IMR-90 (cell line): ENCODE measurements around the gene PITPNM2. TPM values are rescaled to one million over a fixed set of nuclear protein-coding genes. Genes with fewer than 3 reads are reported as not detected.

Experiments
- ATAC-seq: fragments of 200-7000 bp; cut with Tn5 transposase; 2 replicates; pipeline ENCODE4 v1.9.1; 2020; ENCODE audit warnings: low read depth, mild to moderate bottlenecking, moderate library complexity
- BruUV-seq: library from RNA; stranded (reverse); fragments of 400-500 nt; replicated peaks from 2 replicates; lab custom pipeline; 2021; lab: Mats Ljungman, UMichigan
- CTCF ChIA-PET: fragments of 300-600 bp; formaldehyde crosslinking; extraction: SDS; loops from one replicate; lab custom pipeline; 2021; ENCODE audit warnings: antibody characterized with exemption; lab: Yijun Ruan, JAX
- POLR2A ChIA-PET: fragments of 300-600 bp; sonication (Branson Sonifier 250); formaldehyde crosslinking; loops from one replicate; lab custom pipeline; 2022; ENCODE audit warnings: antibody characterized with exemption; ENCODE audit not compliant: unreplicated experiment; lab: Charles Lee
- DNase-seq: peaks from one replicate; pipeline ENCODE4 v3.0.0; 2013
- H2AFZ ChIP-seq: replicated peaks from 2 replicates; pipeline ENCODE3; 2013; ENCODE audit warnings: low read length, mild to moderate bottlenecking; ENCODE audit not compliant: poor library complexity
- H2AK5ac ChIP-seq: 2 replicates; pipeline ENCODE4 v1.6.1; 2013; ENCODE audit warnings: low read depth, low read length, inconsistent platforms
- H2AK9ac ChIP-seq: replicated peaks from 2 replicates; pipeline ENCODE3; 2013; ENCODE audit warnings: mild to moderate bottlenecking, low read depth, low read length, moderate library complexity; ENCODE audit not compliant: poor library complexity
- H2BK120ac ChIP-seq: 2 replicates; pipeline ENCODE4 v1.6.1; 2013; ENCODE audit warnings: low read depth, low read length, inconsistent platforms
- H2BK15ac ChIP-seq: 3 replicates; pipeline ENCODE4 v1.6.1; 2013; ENCODE audit warnings: low read depth, low read length, inconsistent platforms
- H2BK20ac ChIP-seq: 2 replicates; pipeline ENCODE4 v1.6.1; 2013; ENCODE audit warnings: low read depth, mild to moderate bottlenecking, inconsistent platforms, low read length, moderate library complexity
- H2BK5ac ChIP-seq: 2 replicates; pipeline ENCODE4 v1.6.1; 2013; ENCODE audit warnings: mild to moderate bottlenecking, low read depth, low read length, inconsistent platforms; ENCODE audit not compliant: poor library complexity, severe bottlenecking
- H3K14ac ChIP-seq: replicated peaks from 2 replicates; pipeline ENCODE4 v1.6.1; 2013; ENCODE audit warnings: low read depth, low read length, inconsistent platforms
- H3K18ac ChIP-seq: 2 replicates; pipeline ENCODE4 v1.6.1; 2013; ENCODE audit warnings: low read depth, low read length, control low read depth
- H3K23ac ChIP-seq: 2 replicates; pipeline ENCODE4 v1.6.1; 2013; ENCODE audit warnings: low read depth, low read length, inconsistent platforms
- H3K27ac ChIP-seq: 2 replicates; pipeline ENCODE4 v1.5.1; 2013; ENCODE audit warnings: mild to moderate bottlenecking, control low read depth, low read length; ENCODE audit not compliant: insufficient read depth
- H3K27me3 ChIP-seq: 2 replicates; pipeline ENCODE4 v1.6.1; 2013; ENCODE audit warnings: low read length; ENCODE audit not compliant: control insufficient read depth, insufficient read depth
- H3K36me3 ChIP-seq: 2 replicates; pipeline ENCODE4 v1.6.1; 2013; ENCODE audit warnings: low read length, mixed read lengths; ENCODE audit not compliant: control insufficient read depth, insufficient read depth
- H3K4ac ChIP-seq: 2 replicates; pipeline ENCODE4 v1.6.1; 2013; ENCODE audit warnings: low read depth, low read length, inconsistent platforms
- H3K4me1 ChIP-seq: 2 replicates; pipeline ENCODE4 v1.6.1; 2013; ENCODE audit warnings: low read length, mixed read lengths; ENCODE audit not compliant: control insufficient read depth, insufficient read depth
- H3K4me2 ChIP-seq: 2 replicates; pipeline ENCODE4 v1.6.1; 2013; ENCODE audit warnings: low read depth, mild to moderate bottlenecking, control low read depth, low read length, moderate library complexity
- H3K4me3 ChIP-seq: 2 replicates; pipeline ENCODE4 v1.5.1; 2013; ENCODE audit warnings: low read depth, mild to moderate bottlenecking, control low read depth, low read length, moderate library complexity; ENCODE audit not compliant: insufficient read depth
- H3K56ac ChIP-seq: 2 replicates; pipeline ENCODE4 v1.6.1; 2013; ENCODE audit warnings: low read length, inconsistent platforms; ENCODE audit not compliant: insufficient read depth; ENCODE audit errors: extremely low read depth
- H3K79me1 ChIP-seq, 2 experiments: 2 replicates each; pipeline ENCODE4 v1.6.1; 2013; ENCODE audit warnings: low read length in 2 of 2, inconsistent platforms in 1 of 2, low read depth in 1 of 2
- H3K9ac ChIP-seq: 2 replicates; pipeline ENCODE4 v1.6.1; 2013; ENCODE audit warnings: low read depth, low read length, control low read depth
- H3K9me1 ChIP-seq: 2 replicates; pipeline ENCODE4 v1.6.1; 2013; ENCODE audit warnings: low read length, inconsistent platforms; ENCODE audit not compliant: insufficient read depth
- H3K9me3 ChIP-seq: 2 replicates; pipeline ENCODE4 v1.6.1; 2013; ENCODE audit warnings: low read length; ENCODE audit not compliant: control insufficient read depth, insufficient read depth
- H4K20me1 ChIP-seq: 2 replicates; pipeline ENCODE4 v1.6.1; 2013; ENCODE audit warnings: low read length, inconsistent platforms; ENCODE audit not compliant: insufficient read depth
- H4K5ac ChIP-seq: 2 replicates; pipeline ENCODE4 v1.6.1; 2013; ENCODE audit warnings: mild to moderate bottlenecking, low read depth, low read length, control low read depth
- H4K8ac ChIP-seq, 2 experiments: 2 replicates each; pipeline ENCODE4 v1.6.1; 2013; ENCODE audit warnings: low read depth in 2 of 2, low read length in 2 of 2, control low read depth in 1 of 2, inconsistent platforms in 1 of 2
- H4K91ac ChIP-seq: 2 replicates; pipeline ENCODE4 v1.6.1; 2013; ENCODE audit warnings: low read depth, low read length, inconsistent platforms; ENCODE audit not compliant: insufficient read depth
- BHLHE40 ChIP-seq: fragments of 150-350 bp; IDR thresholded peaks from 2 replicates; pipeline ENCODE4 v1.6.1; 2016; ENCODE audit warnings: mild to moderate bottlenecking, low read depth, low read length
- NFE2L2 ChIP-seq: fragments of 150-350 bp; IDR thresholded peaks from 2 replicates; pipeline ENCODE4 v1.6.1; 2016; ENCODE audit warnings: low read depth, mild to moderate bottlenecking, low read length
- RCOR1 ChIP-seq: IDR thresholded peaks from 2 replicates; pipeline ENCODE4 v1.6.1; 2012; ENCODE audit warnings: mild to moderate bottlenecking, low read length, improper control_type of control experiment; ENCODE audit not compliant: insufficient replicate concordance
- SMC3 ChIP-seq: fragments of 150-350 bp; IDR thresholded peaks from 2 replicates; pipeline ENCODE4 v1.6.1; 2016; ENCODE audit warnings: low read depth, mild to moderate bottlenecking, antibody characterized with exemption, low read length, moderate library complexity
- WGBS, 2 experiments: methylation state at CpG; one replicate each; pipeline versions ENCODE4 v1.1.5 to v1.1.7; 2013; ENCODE audit warnings: missing lambda C conversion rate in 2 of 2; ENCODE audit not compliant: insufficient read length in 1 of 2; ENCODE audit errors: extremely low coverage in 2 of 2; 5-methylcytosine and 5-hydroxymethylcytosine counted together
- dilution Hi-C: fragments of 300-500 bp; cut with HindIII; formaldehyde crosslinking; loops from one replicate; pipeline ENCODE4 v1.14.3; 2018; ENCODE audit warnings: low sequenced_read_pairs; ENCODE audit not compliant: unreplicated experiment
- in situ Hi-C: fragments of 300-500 bp; cut with MboI; formaldehyde crosslinking; loops from 3 replicates; pipeline ENCODE4 v1.14.3; 2019; ENCODE audit warnings: low sequenced_read_pairs, inconsistent platforms, mixed read lengths
- intact Hi-C: fragments of 100-400 bp; cut with micrococcal nuclease; formaldehyde crosslinking; loops from 2 replicates; pipeline ENCODE4 v1.10.0; 2022
- polyA plus RNA-seq, 3 experiments: library from polyadenylated mRNA; depleted of rRNA; stranded (reverse); fragments of >200 nt; gene quantifications; 2 replicates each; pipeline ENCODE4 v1.2.3, GENCODE V29; 2012; ENCODE audit warnings: low replicate concordance in 1 of 3
- total RNA-seq: library from RNA; depleted of rRNA; stranded (reverse); fragments of >200 nt; gene quantifications from 2 replicates; pipeline ENCODE4 v1.2.3, GENCODE V29; 2012
- TF ChIP-seq, protein P1 (sequence below): conservative IDR thresholded peaks from 2 replicates; pipeline ENCODE4 v1.5.1; 2012; ENCODE audit warnings: mild to moderate bottlenecking, low read depth, low read length, improper control_type of control experiment
- TF ChIP-seq, protein P2 (sequence below): fragments of 150-350 bp; IDR thresholded peaks from 2 replicates; pipeline ENCODE4 v1.6.1; 2016; ENCODE audit warnings: low read depth, mild to moderate bottlenecking, low read length, moderate library complexity, borderline replicate concordance
- TF ChIP-seq, protein P3 (sequence below): fragments of 150-350 bp; IDR thresholded peaks from 2 replicates; pipeline ENCODE4 v1.6.1; 2017; ENCODE audit warnings: mild to moderate bottlenecking, antibody characterized with exemption, low read length, low read depth

Gene PITPNM2
- total and polyA plus RNA-seq, 2 of the 4 experiments (the other 2 are of a cell fraction): 1.6 to 3.0 TPM

DNA sequence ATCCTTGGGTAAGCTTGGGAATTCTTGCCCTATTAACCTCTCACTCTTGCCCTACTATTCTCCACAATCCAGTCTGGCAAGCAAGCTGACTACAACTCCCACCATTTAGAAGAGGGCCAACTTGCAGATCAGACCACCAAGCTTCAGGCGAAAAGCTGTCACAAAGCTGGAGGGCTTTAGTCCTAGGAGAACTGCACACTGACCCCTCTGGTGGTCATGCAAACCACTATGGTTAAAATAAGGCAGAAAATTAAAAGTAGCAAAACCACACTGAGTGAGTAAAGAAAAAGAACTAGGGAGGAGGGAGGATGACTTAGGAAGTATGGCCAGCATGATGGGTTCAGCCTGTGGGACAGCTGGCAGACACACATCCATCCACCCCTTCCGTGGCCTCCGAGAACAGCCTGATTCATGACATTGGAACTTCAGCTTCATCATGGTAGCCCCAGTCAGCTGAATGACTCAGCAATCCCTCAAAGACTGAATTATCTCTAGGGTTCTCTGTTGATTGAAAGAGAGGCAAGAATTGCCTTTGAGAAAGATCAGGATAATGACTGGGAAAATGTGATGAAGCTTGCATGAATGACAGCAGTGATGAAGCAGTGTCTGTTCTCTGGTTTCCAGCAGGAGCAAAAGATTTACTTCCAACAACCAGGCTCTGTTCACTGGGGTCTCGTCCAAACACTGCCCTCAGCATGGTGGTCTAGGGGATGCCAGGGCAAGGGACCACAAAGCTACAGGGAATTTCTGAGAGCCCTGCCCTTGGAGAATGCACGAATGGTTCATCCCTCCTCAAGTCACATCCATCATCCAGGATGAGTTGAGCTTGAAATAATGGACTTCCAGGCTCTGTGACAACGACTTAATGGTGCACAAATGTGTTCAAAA is 24.4 kb downstream of the PITPNM2 start (continued):
- TF ChIP-seq, protein P1, sequence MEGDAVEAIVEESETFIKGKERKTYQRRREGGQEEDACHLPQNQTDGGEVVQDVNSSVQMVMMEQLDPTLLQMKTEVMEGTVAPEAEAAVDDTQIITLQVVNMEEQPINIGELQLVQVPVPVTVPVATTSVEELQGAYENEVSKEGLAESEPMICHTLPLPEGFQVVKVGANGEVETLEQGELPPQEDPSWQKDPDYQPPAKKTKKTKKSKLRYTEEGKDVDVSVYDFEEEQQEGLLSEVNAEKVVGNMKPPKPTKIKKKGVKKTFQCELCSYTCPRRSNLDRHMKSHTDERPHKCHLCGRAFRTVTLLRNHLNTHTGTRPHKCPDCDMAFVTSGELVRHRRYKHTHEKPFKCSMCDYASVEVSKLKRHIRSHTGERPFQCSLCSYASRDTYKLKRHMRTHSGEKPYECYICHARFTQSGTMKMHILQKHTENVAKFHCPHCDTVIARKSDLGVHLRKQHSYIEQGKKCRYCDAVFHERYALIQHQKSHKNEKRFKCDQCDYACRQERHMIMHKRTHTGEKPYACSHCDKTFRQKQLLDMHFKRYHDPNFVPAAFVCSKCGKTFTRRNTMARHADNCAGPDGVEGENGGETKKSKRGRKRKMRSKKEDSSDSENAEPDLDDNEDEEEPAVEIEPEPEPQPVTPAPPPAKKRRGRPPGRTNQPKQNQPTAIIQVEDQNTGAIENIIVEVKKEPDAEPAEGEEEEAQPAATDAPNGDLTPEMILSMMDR: peak; percentile 38; the same call in 1 of the 2 replicates

DNA sequence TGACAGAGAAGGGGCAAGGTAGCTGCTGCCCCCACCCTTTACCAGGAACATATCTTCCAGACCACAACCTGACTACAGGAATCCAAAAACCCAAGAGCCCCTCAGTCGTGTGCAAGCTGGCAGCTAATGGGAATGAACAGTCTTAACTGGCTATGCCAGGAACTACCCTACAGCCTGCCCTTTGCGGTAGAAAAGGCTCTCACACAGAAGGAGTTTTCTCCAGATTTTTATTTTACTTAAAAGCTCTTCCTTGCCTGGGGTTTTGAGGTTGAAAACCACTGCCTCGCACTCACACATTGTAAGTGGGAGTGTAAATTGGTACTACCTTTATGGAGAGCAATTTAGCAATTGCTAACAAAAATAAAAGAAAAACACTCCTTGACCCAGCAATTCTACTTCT is 28.3 kb downstream of the PITPNM2 start:
- POLR2A ChIA-PET: no interaction called here
- H3K56ac ChIP-seq: no peak overlapping the region
- no TSS peak for BruUV-seq
- TF ChIP-seq, protein P2, sequence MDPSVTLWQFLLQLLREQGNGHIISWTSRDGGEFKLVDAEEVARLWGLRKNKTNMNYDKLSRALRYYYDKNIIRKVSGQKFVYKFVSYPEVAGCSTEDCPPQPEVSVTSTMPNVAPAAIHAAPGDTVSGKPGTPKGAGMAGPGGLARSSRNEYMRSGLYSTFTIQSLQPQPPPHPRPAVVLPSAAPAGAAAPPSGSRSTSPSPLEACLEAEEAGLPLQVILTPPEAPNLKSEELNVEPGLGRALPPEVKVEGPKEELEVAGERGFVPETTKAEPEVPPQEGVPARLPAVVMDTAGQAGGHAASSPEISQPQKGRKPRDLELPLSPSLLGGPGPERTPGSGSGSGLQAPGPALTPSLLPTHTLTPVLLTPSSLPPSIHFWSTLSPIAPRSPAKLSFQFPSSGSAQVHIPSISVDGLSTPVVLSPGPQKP: no peak
- TF ChIP-seq, protein P3, sequence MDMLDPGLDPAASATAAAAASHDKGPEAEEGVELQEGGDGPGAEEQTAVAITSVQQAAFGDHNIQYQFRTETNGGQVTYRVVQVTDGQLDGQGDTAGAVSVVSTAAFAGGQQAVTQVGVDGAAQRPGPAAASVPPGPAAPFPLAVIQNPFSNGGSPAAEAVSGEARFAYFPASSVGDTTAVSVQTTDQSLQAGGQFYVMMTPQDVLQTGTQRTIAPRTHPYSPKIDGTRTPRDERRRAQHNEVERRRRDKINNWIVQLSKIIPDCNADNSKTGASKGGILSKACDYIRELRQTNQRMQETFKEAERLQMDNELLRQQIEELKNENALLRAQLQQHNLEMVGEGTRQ: no peak
- TF ChIP-seq RCOR1 (no peak), NFE2L2 (no peak), SMC3 (no peak), BHLHE40 (no peak)
- TF ChIP-seq, protein P1: no peak

More for the DNA sequence above, 28.3 kb downstream of the PITPNM2 start:
- intact Hi-C loops (no loop called here), in situ Hi-C loops (no loop called here), dilution Hi-C loops (no loop called here)
- H3K23ac ChIP-seq: no peak overlapping the region
- H3K9me1 ChIP-seq: peaks cover 17% of the 10 kb centered on the region
- no peaks in the 10 kb centered on the region for H3K27me3 ChIP-seq
- H3K9ac ChIP-seq: no peak overlapping the region
- H2BK15ac ChIP-seq: no peak overlapping the region
- no peak overlapping the region for H3K14ac ChIP-seq
- no peak overlapping the region for H2BK120ac ChIP-seq
- no CpG with 5 or more reads among the region's 3 CpGs for WGBS, 2 experiments
- H2AK9ac ChIP-seq: no peak overlapping the region
- H3K4me1 ChIP-seq: peaks cover 21% of the 10 kb centered on the region
- H4K8ac ChIP-seq: no peak overlapping the region
- H2BK5ac ChIP-seq: no peak overlapping the region
- H2BK20ac ChIP-seq: no peak overlapping the region
- no peak overlapping the region for H2AFZ ChIP-seq
- ATAC-seq (no peak), DNase-seq (no peak)
- no peak overlapping the region for H3K27ac ChIP-seq
- no peak overlapping the region for H3K4me2 ChIP-seq
- peaks cover 5 to 41% of the 10 kb centered on the region in 2 experiments; a peak in 3 of 4 replicates for H3K79me1 ChIP-seq
- CTCF ChIA-PET: no interaction called here
- H3K4me3 ChIP-seq: no peak overlapping the region
- no peak overlapping the region for H4K91ac ChIP-seq
- H3K18ac ChIP-seq: no peak overlapping the region
- H2AK5ac ChIP-seq: peak overlapping the region; percentile 76; the same call in 1 of the 2 replicates
- no peak overlapping the region for H3K4ac ChIP-seq
- H4K20me1 ChIP-seq: peaks cover 13% of the 10 kb centered on the region
- H3K36me3 ChIP-seq: no peaks in the 10 kb centered on the region
- no peak overlapping the region for H4K5ac ChIP-seq
- no peaks in the 10 kb centered on the region for H3K9me3 ChIP-seq
